Dorsolateral prefrontal cortex (tissue), 118 donors: Measurements from ENCODE around the gene UACA. TPM values are rescaled to one million over a fixed set of nuclear protein-coding genes. Genes with fewer than 3 reads are reported as not detected.

Experiments used
- total RNA-seq, 120 experiments: library from RNA; stranded (reverse); gene quantifications; one replicate each; pipeline versions ENCODE4 v1.2.3 to v1.2.4, GENCODE V29; 2022

The UACA gene
- total RNA-seq, 120 experiments from 2014 or later, result 5.4 to 65.1 (median 20.5) TPM

Other genes starting within 250 kb of the UACA start
- 100 to 1,000 TPM in 29 of 120 experiments, 10 to 100 TPM in 91; 31.8 to 211 (median 79.7) TPM for gene LARP6, start 90.6 kb upstream of the UACA start, total RNA-seq
- gene THAP10, start 128.9 kb upstream of the UACA start, total RNA-seq, result 10 to 100 TPM in 67 of 120 experiments, 1 to 10 TPM in 53; 3.3 to 18.7 (median 10.3) TPM
- gene LRRC49, start 129.3 kb upstream of the UACA start, total RNA-seq, result 10 to 100 TPM; 28.2 to 72.1 (median 48.6) TPM